ENCODE data around the gene TP53INP2. TPM values are rescaled to one million over a fixed set of nuclear protein-coding genes. Genes with fewer than 3 reads are reported as not detected.

Gene TP53INP2
- polyA plus RNA-seq, 10 donors = 7.6 to 11.5 (median 9.1) TPM

Other genes with a start within 250 kb of the TP53INP2 start
- 100 to 1,000 TPM in 9 of 10 donors, 10 to 100 TPM in 1; 99.7 to 135 (median 116) TPM for gene DYNLRB1, start 187.9 kb upstream of the TP53INP2 start, polyA plus RNA-seq (ENCODE audit: insufficient read length in 10 of 10)
- gene MAP1LC3A, start 145.6 kb upstream of the TP53INP2 start, polyA plus RNA-seq (ENCODE audit: insufficient read length in 10 of 10) = 10 to 100 TPM; 11.4 to 27.9 (median 17.6) TPM
- gene PIGU, start 27.3 kb upstream of the TP53INP2 start, polyA plus RNA-seq (ENCODE audit: insufficient read length in 10 of 10) = 10 to 100 TPM; 19.7 to 25.8 (median 23.9) TPM
- gene NCOA6, start 121.3 kb downstream of the TP53INP2 start, polyA plus RNA-seq (ENCODE audit: insufficient read length in 10 of 10) = 10 to 100 TPM; 21.0 to 33.0 (median 25.9) TPM
- 10 to 100 TPM; 10.8 to 26.1 (median 16.2) TPM for gene GGT7, start 168.5 kb downstream of the TP53INP2 start, polyA plus RNA-seq (ENCODE audit: insufficient read length in 10 of 10)
- gene ACSS2, start 172.3 kb downstream of the TP53INP2 start, polyA plus RNA-seq (ENCODE audit: insufficient read length in 10 of 10) = 10 to 100 TPM; 40.4 to 65.1 (median 49.6) TPM

All from muscle of back (tissue), 10 donors.